Gastrocnemius medialis (tissue), 4 donors: ENCODE data around the gene ECM2. TPM values are rescaled to one million over a fixed set of nuclear protein-coding genes. Genes with fewer than 3 reads are reported as not detected.
A peak's percentile ranks its signal among the peaks of the same experiment; 100 is the strongest.

Experiments used
- ATAC-seq, 2 donors: fragments of 150-250 bp; one replicate each; pipeline ENCODE4 v1.9.1; 2016
- DNase-seq, 2 donors: peaks; one replicate each; pipeline ENCODE4 v3.0.0-alpha.2; 2019
- H3K27ac ChIP-seq, 4 donors: fragments of 200-600 bp; sonication (generic); 1 replicate in 1 of 4; 2 replicates in 3 of 4; pipeline ENCODE4 v1.5.1; 2016 to 2018; ENCODE audit warnings: mild to moderate bottlenecking in 2 of 4, moderate library complexity in 1 of 4
- H3K27me3 ChIP-seq, 3 donors: fragments of 200-600 bp; sonication (generic) in 2 of 3; 1 replicate in 1 of 3; 2 replicates in 2 of 3; pipeline versions ENCODE4 v1.5.1 to v1.6.0; 2016 to 2019; ENCODE audit warnings: mild to moderate bottlenecking in 1 of 3, moderate library complexity in 1 of 3
- H3K36me3 ChIP-seq, 2 donors: fragments of 200-600 bp; sonication (generic) in 1 of 2; one replicate each; pipeline ENCODE4 v1.5.1; 2017 to 2018
- H3K4me1 ChIP-seq, 2 donors: fragments of 200-600 bp; sonication (generic) in 1 of 2; one replicate each; pipeline ENCODE4 v1.5.1; 2016 to 2017; ENCODE audit warnings: mild to moderate bottlenecking in 2 of 2
- H3K4me3 ChIP-seq, 4 donors: fragments of 200-600 bp; sonication (generic) in 3 of 4; 1 replicate in 1 of 4; 2 replicates in 3 of 4; pipeline ENCODE4 v1.5.1; 2016 to 2019; ENCODE audit warnings: mild to moderate bottlenecking in 2 of 4
- H3K9me3 ChIP-seq, 3 donors: fragments of 200-600 bp; sonication (generic) in 2 of 3; 1 replicate in 1 of 3; 2 replicates in 2 of 3; pipeline ENCODE4 v1.5.1; 2016 to 2019
- CTCF ChIP-seq, 5 experiments: fragments of 450-650 bp in 3 of 5; fragments of 200-600 bp in 2 of 5; sonication (generic) in 2 of 5; IDR thresholded peaks in 4 of 5; conservative IDR thresholded peaks in 1 of 5; 1 replicate in 4 of 5; 2 replicates in 1 of 5; pipeline ENCODE4 v1.5.1; 2016 to 2019; ENCODE audit warnings: antibody characterized with exemption in 5 of 5, mild to moderate bottlenecking in 3 of 5, moderate library complexity in 3 of 5
- POLR2A ChIP-seq, 2 donors: fragments of 450-650 bp; IDR thresholded peaks; one replicate each; pipeline ENCODE4 v1.6.1; 2017; ENCODE audit warnings: antibody characterized with exemption in 2 of 2, mild to moderate bottlenecking in 2 of 2, moderate library complexity in 2 of 2
- in situ Hi-C, 4 donors: fragments of 200-750 bp; cut with MboI; loops; one replicate each; pipeline versions ENCODE4 v1.15.0 to v1.8.0; 2017; ENCODE audit warnings: low sequenced_read_pairs in 4 of 4
- intact Hi-C: fragments of 100-400 bp; cut with DNase I; formaldehyde crosslinking; loops from one replicate; pipeline ENCODE4 v1.15.1; 2023; ENCODE audit warnings: low total_unique reads
- total RNA-seq, 4 donors: library from RNA; depleted of rRNA; stranded (reverse); fragments of >200 nt; gene quantifications; one replicate each; pipeline versions ENCODE4 v1.1.0 to v1.2.3, GENCODE V29; 2016

ECM2 gene
- total RNA-seq, 4 donors from 2014 or later = 1.5 to 9.7 (median 3.9) TPM

- DNase-seq = no peak
- H3K9me3 ChIP-seq = no peaks in the 10 kb centered on the region
- TF ChIP-seq CTCF (IDR thresholded peaks at IDR 0.05 in 4 of 5, conservative IDR thresholded peaks at IDR 0.05 in 1 of 5) = no peak
- TF ChIP-seq POLR2A (IDR thresholded peaks at IDR 0.05) = no peak
- no peak for ATAC-seq
- in situ Hi-C loops = no loop called here
- H3K4me3 ChIP-seq = no peak overlapping the region
- H3K36me3 ChIP-seq = no peaks in the 10 kb centered on the region
- intact Hi-C loops = no loop called here
- H3K27me3 ChIP-seq = no peaks in the 10 kb centered on the region
- H3K27ac ChIP-seq = no peak overlapping the region
- peaks cover 3 to 5% of the 10 kb centered on the region in 2 donors for H3K4me1 ChIP-seq
Measured at GRCh38 chr9:92486371-92486770, 49.4 kb downstream of the ECM2 start.

- DNase-seq (no peak), ATAC-seq (no peak)
- Histone ChIP-seq H3K4me1 (peaks cover 16 to 20% of the 10 kb centered on the region in 2 donors), H3K9me3 (no peaks in the 10 kb centered on the region), H3K4me3 (no peak overlapping the region), H3K27ac (peak overlapping the region in 1 of 4 donors; percentile 2), H3K36me3 (no peaks in the 10 kb centered on the region), H3K27me3 (no peaks in the 10 kb centered on the region)
- TF ChIP-seq CTCF (IDR thresholded peaks at IDR 0.05 in 4 of 5, conservative IDR thresholded peaks at IDR 0.05 in 1 of 5) (no peak), POLR2A (IDR thresholded peaks at IDR 0.05) (no peak)
- in situ Hi-C loops (no loop called here), intact Hi-C loops (no loop called here)
Measured at GRCh38 chr9:92484563-92484962, 51.2 kb downstream of the ECM2 start.

- in situ Hi-C loops = no loop called here
- intact Hi-C loops = no loop called here
- no peak for TF ChIP-seq POLR2A (IDR thresholded peaks at IDR 0.05)
- TF ChIP-seq CTCF (IDR thresholded peaks at IDR 0.05 in 4 of 5, conservative IDR thresholded peaks at IDR 0.05 in 1 of 5) = no peak
- H3K9me3 ChIP-seq = no peaks in the 10 kb centered on the region
- H3K27ac ChIP-seq = peak overlapping the region in 1 of 4 donors; percentile 33
- no peaks in the 10 kb centered on the region for H3K27me3 ChIP-seq
- H3K4me3 ChIP-seq = no peak overlapping the region
- H3K36me3 ChIP-seq = no peaks in the 10 kb centered on the region
- DNase-seq (no peak), ATAC-seq (no peak)
- H3K4me1 ChIP-seq = peaks cover 16 to 24% of the 10 kb centered on the region in 2 donors
Measured at GRCh38 chr9:92483627-92484545, 51.9 kb downstream of the ECM2 start.

- in situ Hi-C loops = no loop called here
- no peak overlapping the region for H3K27ac ChIP-seq
- TF ChIP-seq POLR2A (IDR thresholded peaks at IDR 0.05) = no peak
- TF ChIP-seq CTCF (IDR thresholded peaks at IDR 0.05 in 4 of 5, conservative IDR thresholded peaks at IDR 0.05 in 1 of 5) = no peak
- no peaks in the 10 kb centered on the region for H3K9me3 ChIP-seq
- H3K4me1 ChIP-seq = peaks cover 13 to 24% of the 10 kb centered on the region in 2 donors
- ATAC-seq (no peak), DNase-seq (no peak)
- no peaks in the 10 kb centered on the region for H3K36me3 ChIP-seq
- H3K27me3 ChIP-seq = no peaks in the 10 kb centered on the region
- intact Hi-C loops = no loop called here
- no peak overlapping the region for H3K4me3 ChIP-seq
Measured at GRCh38 chr9:92482805-92483204, 53.0 kb downstream of the ECM2 start.
